Caco-2 (cell line): Measurements from ENCODE around the gene SLC30A10. TPM values are rescaled to one million over a fixed set of nuclear protein-coding genes. Genes with fewer than 3 reads are reported as not detected.
"Not testable (repeated sequence)": the region's sequence is repeated elsewhere in the genome, so short reads cannot be mapped to it uniquely, and the experiment has no call there.

Source experiments
- BruUV-seq: library from RNA; stranded (reverse); fragments of 400-500 nt; replicated peaks from 2 replicates; lab custom pipeline; 2021; lab: Mats Ljungman, UMichigan
- CTCF ChIA-PET: fragments of 300-600 bp; sonication (Branson Sonifier 250); formaldehyde crosslinking; loops from one replicate; lab custom pipeline; 2022; ENCODE audit warnings: antibody characterized with exemption; lab: Charles Lee
- POLR2A ChIA-PET: fragments of 300-600 bp; sonication (Branson Sonifier 250); formaldehyde crosslinking; loops from one replicate; lab custom pipeline; 2022; ENCODE audit warnings: antibody characterized with exemption; lab: Charles Lee
- DNase-seq, 2 experiments: peaks; one replicate each; pipeline versions ENCODE4 v3.0.0 to v3.0.0-alpha.2; 2020 to 2022
- H3K27me3 ChIP-seq: replicated peaks from 2 replicates; pipeline ENCODE4 v1.6.0; 2011; ENCODE audit warnings: low read length; ENCODE audit not compliant: control insufficient read depth, insufficient read depth
- H3K36me3 ChIP-seq: 2 replicates; pipeline ENCODE4 v1.5.1; 2011; ENCODE audit warnings: low read length; ENCODE audit not compliant: control insufficient read depth, insufficient read depth
- H3K4me1 ChIP-seq: fragments of 250-450 bp; sonication (Bioruptor Pico); 2 replicates; pipeline ENCODE4 v1.5.1; 2020; ENCODE audit warnings: mild to moderate bottlenecking
- H3K4me3 ChIP-seq: 2 replicates; pipeline ENCODE4 v1.5.1; 2011; ENCODE audit warnings: low read depth, mild to moderate bottlenecking, control low read depth, low read length
- H3K9me3 ChIP-seq: fragments of 250-450 bp; sonication (Bioruptor Pico); 2 replicates; pipeline ENCODE4 v1.5.1; 2020; ENCODE audit warnings: mild to moderate bottlenecking, moderate library complexity
- H3K27ac Mint-ChIP-seq: one replicate; pipeline ENCODE4 v1.8.0; 2022; ENCODE audit warnings: mixed read lengths; ENCODE audit not compliant: unreplicated experiment
- H3K27me3 Mint-ChIP-seq: one replicate; pipeline ENCODE4 v1.8.0; 2022; ENCODE audit warnings: mixed read lengths; ENCODE audit not compliant: insufficient read depth, unreplicated experiment
- H3K36me3 Mint-ChIP-seq: one replicate; pipeline ENCODE4 v1.8.0; 2022; ENCODE audit warnings: mild to moderate bottlenecking, mixed read lengths; ENCODE audit not compliant: insufficient read depth, unreplicated experiment
- H3K4me1 Mint-ChIP-seq: one replicate; pipeline ENCODE4 v1.8.0; 2022; ENCODE audit warnings: low read depth, mixed read lengths; ENCODE audit not compliant: unreplicated experiment
- H3K4me3 Mint-ChIP-seq: one replicate; pipeline ENCODE4 v1.8.0; 2022; ENCODE audit warnings: mild to moderate bottlenecking, moderate library complexity, mixed read lengths; ENCODE audit not compliant: unreplicated experiment
- H3K9me3 Mint-ChIP-seq: one replicate; pipeline ENCODE4 v1.8.0; 2022; ENCODE audit warnings: mixed read lengths; ENCODE audit not compliant: unreplicated experiment
- intact Hi-C: fragments of 100-400 bp; cut with micrococcal nuclease; formaldehyde crosslinking; loops from one replicate; pipeline ENCODE4 v1.10.0; 2022; ENCODE audit not compliant: unreplicated experiment
- total RNA-seq: library from RNA; stranded (reverse); gene quantifications from 2 replicates; pipeline ENCODE4 v1.2.3, GENCODE V29; 2022
- TF ChIP-seq, protein P1 (sequence below), 2 experiments: fragments of 200-600 bp in 1 of 2; IDR thresholded peaks; 1 replicate in 1 of 2; 2 replicates in 1 of 2; pipeline versions ENCODE4 v1.5.1 to v1.8.0; 2011 to 2022; ENCODE audit warnings: antibody characterized with exemption in 1 of 2, control low read depth in 1 of 2, inconsistent platforms in 1 of 2, low read depth in 1 of 2, low read length in 1 of 2, mild to moderate bottlenecking in 1 of 2, moderate library complexity in 1 of 2; ENCODE audit not compliant: insufficient read depth in 1 of 2, severe bottlenecking in 1 of 2, unreplicated experiment in 1 of 2

Gene SLC30A10
- total RNA-seq, 1 experiment from 2014 or later, result 0.39 TPM

DNA sequence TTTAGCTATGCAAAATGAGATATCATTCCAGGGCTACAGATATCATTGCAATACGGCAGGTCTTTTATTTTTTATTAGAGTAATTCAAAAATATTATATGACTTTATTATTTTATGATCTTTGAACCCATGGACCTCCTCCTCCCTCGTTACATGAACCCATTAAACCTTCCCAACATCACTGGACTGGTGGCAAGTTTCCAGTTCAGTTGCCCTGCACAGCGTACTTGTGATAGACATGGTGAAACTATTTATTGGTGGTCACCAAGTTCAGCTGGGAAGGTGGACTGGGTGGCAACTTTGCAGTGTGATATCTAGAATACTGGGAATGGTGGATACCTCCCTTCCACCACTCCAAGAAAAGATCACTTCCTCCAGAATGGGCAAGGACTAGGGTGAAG, 52.5 kb downstream of the SLC30A10 start:
- Histone ChIP-seq H3K9me3 (no peaks in the 10 kb centered on the region), H3K27me3 (no peaks in the 10 kb centered on the region), H3K4me3 (no peak overlapping the region), H3K36me3 (no peaks in the 10 kb centered on the region), H3K4me1 (no peaks in the 10 kb centered on the region)
- Mint-ChIP-seq H3K9me3 (no peaks in the 10 kb centered on the region), H3K27ac (no peak overlapping the region), H3K36me3 (no peaks in the 10 kb centered on the region), H3K4me3 (no peak overlapping the region), H3K4me1 (peaks cover 6% of the 10 kb centered on the region), H3K27me3 (peaks cover 3% of the 10 kb centered on the region)
- DNase-seq, result no peak
- CTCF ChIA-PET, result no interaction called here
- POLR2A ChIA-PET, result no interaction called here
- intact Hi-C loops, result loop anchor here (1.0 to 5.0 kb wide), 3 partner anchors 39 to 115 kb away; no protein-coding TSS in a partner anchor
- TF ChIP-seq, protein P1, sequence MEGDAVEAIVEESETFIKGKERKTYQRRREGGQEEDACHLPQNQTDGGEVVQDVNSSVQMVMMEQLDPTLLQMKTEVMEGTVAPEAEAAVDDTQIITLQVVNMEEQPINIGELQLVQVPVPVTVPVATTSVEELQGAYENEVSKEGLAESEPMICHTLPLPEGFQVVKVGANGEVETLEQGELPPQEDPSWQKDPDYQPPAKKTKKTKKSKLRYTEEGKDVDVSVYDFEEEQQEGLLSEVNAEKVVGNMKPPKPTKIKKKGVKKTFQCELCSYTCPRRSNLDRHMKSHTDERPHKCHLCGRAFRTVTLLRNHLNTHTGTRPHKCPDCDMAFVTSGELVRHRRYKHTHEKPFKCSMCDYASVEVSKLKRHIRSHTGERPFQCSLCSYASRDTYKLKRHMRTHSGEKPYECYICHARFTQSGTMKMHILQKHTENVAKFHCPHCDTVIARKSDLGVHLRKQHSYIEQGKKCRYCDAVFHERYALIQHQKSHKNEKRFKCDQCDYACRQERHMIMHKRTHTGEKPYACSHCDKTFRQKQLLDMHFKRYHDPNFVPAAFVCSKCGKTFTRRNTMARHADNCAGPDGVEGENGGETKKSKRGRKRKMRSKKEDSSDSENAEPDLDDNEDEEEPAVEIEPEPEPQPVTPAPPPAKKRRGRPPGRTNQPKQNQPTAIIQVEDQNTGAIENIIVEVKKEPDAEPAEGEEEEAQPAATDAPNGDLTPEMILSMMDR (IDR thresholded peaks at IDR 0.05; ENCODE audit: insufficient read depth in 1 of 2, low read depth in 1 of 2, low read length in 1 of 2, severe bottlenecking in 1 of 2, unreplicated experiment in 1 of 2), result no peak
- BruUV-seq, result no TSS peak

DNA sequence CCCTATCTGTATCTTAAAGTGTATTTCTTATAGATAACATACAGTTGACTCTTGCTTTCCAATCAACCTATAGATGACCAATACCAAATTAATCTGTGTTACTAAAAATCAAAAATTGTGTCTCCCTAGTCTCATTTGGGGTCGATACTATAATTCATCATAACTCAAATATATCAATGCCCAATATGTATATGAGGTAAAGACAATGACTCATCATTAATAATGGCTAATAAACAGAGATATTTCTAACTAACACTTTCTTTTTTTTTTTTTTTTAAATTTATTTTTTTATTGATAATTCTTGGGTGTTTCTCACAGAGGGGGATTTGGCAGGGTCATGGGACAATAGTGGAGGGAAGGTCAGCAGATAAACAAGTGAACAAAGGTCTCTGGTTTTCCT, 55.8 kb downstream of the SLC30A10 start:
- not testable (repeated sequence) for DNase-seq

DNA sequence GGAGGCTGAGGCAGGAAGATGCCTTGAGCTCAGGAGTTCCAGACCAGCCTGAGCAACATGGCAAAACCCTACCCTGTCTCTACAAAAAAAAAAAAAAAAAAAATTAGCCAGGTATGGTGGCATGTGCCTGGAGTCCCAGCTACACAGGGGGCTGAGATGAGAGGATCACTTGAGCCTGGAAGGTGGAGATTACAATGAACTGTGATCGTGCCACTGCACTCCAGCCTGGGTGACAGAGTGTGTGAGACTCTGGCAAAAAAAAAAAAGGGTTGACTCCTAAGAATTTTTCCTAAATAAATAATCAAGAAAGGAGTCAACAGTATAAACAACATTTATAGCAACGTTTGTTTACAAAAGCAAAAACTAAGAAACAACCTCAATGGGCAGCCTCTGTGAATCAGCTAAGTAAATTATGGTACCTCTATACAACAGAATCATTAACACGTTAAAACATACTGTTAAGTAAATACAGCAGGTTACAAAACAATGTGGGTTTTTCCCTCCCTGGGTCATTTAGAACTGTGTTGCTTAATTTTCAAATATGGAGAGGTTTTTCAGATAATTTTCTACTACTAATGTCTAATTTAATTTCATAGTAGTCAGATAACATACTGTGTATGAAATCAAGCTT, 56.8 kb downstream of the SLC30A10 start:
- no peaks in the 10 kb centered on the region for H3K27me3 Mint-ChIP-seq
- Histone ChIP-seq H3K4me1 (no peaks in the 10 kb centered on the region), H3K4me3 (no peak overlapping the region), H3K27me3 (no peaks in the 10 kb centered on the region), H3K9me3 (no peaks in the 10 kb centered on the region), H3K36me3 (no peaks in the 10 kb centered on the region)
- DNase-seq, result no peak
- BruUV-seq, result no TSS peak
- H3K4me3 Mint-ChIP-seq, result no peak overlapping the region
- peaks cover 6% of the 10 kb centered on the region for H3K4me1 Mint-ChIP-seq
- H3K27ac Mint-ChIP-seq, result no peak overlapping the region
- ChIA-PET CTCF (no interaction called here), POLR2A (no interaction called here)
- TF ChIP-seq, protein P1 (IDR thresholded peaks at IDR 0.05; ENCODE audit: insufficient read depth in 1 of 2, low read depth in 1 of 2, low read length in 1 of 2, severe bottlenecking in 1 of 2, unreplicated experiment in 1 of 2), result no peak
- no peaks in the 10 kb centered on the region for H3K9me3 Mint-ChIP-seq
- H3K36me3 Mint-ChIP-seq, result no peaks in the 10 kb centered on the region
- intact Hi-C loops, result no loop called here

More for the DNA sequence above, 55.8 kb downstream of the SLC30A10 start:
- BruUV-seq, H3K9me3 ChIP-seq, H3K27me3 Mint-ChIP-seq, intact Hi-C loops, H3K4me1 Mint-ChIP-seq, H3K27ac Mint-ChIP-seq, POLR2A ChIA-PET, H3K9me3 Mint-ChIP-seq, H3K4me1 ChIP-seq, H3K36me3 ChIP-seq, H3K4me3 Mint-ChIP-seq, CTCF ChIA-PET, H3K27me3 ChIP-seq, H3K36me3 Mint-ChIP-seq, H3K4me3 ChIP-seq: not testable (repeated sequence)

DNA sequence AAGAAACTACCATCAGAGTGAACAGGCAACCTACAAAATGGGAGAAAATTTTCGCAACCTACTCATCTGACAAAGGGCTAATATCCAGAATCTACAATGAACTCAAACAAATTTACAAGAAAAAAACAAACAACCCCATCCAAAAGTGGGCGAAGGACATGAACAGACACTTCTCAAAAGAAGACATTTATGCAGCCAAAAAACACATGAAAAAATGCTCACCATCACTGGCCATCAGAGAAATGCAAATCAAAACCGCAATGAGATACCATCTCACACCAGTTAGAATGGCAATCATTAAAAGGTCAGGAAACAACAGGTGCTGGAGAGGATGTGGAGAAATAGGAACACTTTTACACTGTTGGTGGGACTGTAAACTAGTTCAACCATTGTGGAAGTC, 59.7 kb downstream of the SLC30A10 start:
- H3K4me1 Mint-ChIP-seq, POLR2A ChIA-PET, CTCF ChIA-PET, H3K27me3 ChIP-seq, intact Hi-C loops, H3K27ac Mint-ChIP-seq, H3K4me3 ChIP-seq, H3K9me3 Mint-ChIP-seq, BruUV-seq, H3K4me1 ChIP-seq, H3K9me3 ChIP-seq, H3K27me3 Mint-ChIP-seq, H3K36me3 ChIP-seq, DNase-seq, H3K4me3 Mint-ChIP-seq, H3K36me3 Mint-ChIP-seq: not testable (repeated sequence)

Other genes starting within 250 kb of the SLC30A10 start
- 199 and 215 TPM in 2 replicates for gene EPRS1, start 117.9 kb upstream of the SLC30A10 start, total RNA-seq
- 25.0 and 29.4 TPM in 2 replicates for gene BPNT1, start 161.2 kb upstream of the SLC30A10 start, total RNA-seq
- gene IARS2, start 165.6 kb upstream of the SLC30A10 start, total RNA-seq, result 123 and 136 TPM in 2 replicates